Lower leg skin (tissue), 4 donors: Measurements from ENCODE around the gene NR1H4. TPM values are rescaled to one million over a fixed set of nuclear protein-coding genes. Genes with fewer than 3 reads are reported as not detected.

Source experiments
- DNase-seq, 2 donors: peaks; one replicate each; pipeline ENCODE4 v3.0.0-alpha.2; 2019; ENCODE audit warnings: low spot score in 2 of 2
- H3K4me3 ChIP-seq: fragments of 200-600 bp; sonication (generic); 2 replicates; pipeline ENCODE4 v1.5.1; 2017; ENCODE audit warnings: mild to moderate bottlenecking, low read depth; ENCODE audit not compliant: poor library complexity, severe bottlenecking
- CTCF ChIP-seq, 3 donors: fragments of 450-650 bp; IDR thresholded peaks; one replicate each; pipeline ENCODE4 v1.5.1; 2016; ENCODE audit warnings: antibody characterized with exemption in 3 of 3, mild to moderate bottlenecking in 3 of 3, moderate library complexity in 2 of 3
- POLR2A ChIP-seq, 2 donors: fragments of 450-650 bp; IDR thresholded peaks; one replicate each; pipeline ENCODE4 v1.6.1; 2016 to 2017; ENCODE audit warnings: antibody characterized with exemption in 2 of 2, mild to moderate bottlenecking in 1 of 2, moderate library complexity in 1 of 2
- WGBS, 2 donors: methylation state at CpG; one replicate each; pipeline ENCODE4 v1.1.5; 2018; 5-methylcytosine and 5-hydroxymethylcytosine counted together
- intact Hi-C: fragments of 100-400 bp; cut with DNase I; formaldehyde crosslinking; loops from one replicate; pipeline ENCODE4 v1.15.0; 2023; ENCODE audit warnings: low total_unique reads
- total RNA-seq, 4 donors: library from RNA; depleted of rRNA; stranded (reverse); fragments of >200 nt; gene quantifications; one replicate each; pipeline ENCODE4 v1.1.0, GENCODE V29; 2016

NR1H4 gene
- total RNA-seq, 4 donors from 2014 or later = not detected

GRCh38 chr12:100435957-100436356, 37.7 kb upstream of the NR1H4 start:
- 44 to 58% methylated on average over 2 of the region's 2 CpGs for WGBS, 2 donors
- DNase-seq = no peak
- intact Hi-C loops = no loop called here
- TF ChIP-seq POLR2A (IDR thresholded peaks at IDR 0.05) = no peak
- TF ChIP-seq CTCF (IDR thresholded peaks at IDR 0.05) = no peak
- no peak overlapping the region for H3K4me3 ChIP-seq

- no peak overlapping the region for H3K4me3 ChIP-seq
- TF ChIP-seq CTCF (IDR thresholded peaks at IDR 0.05) = no peak
- no peak for TF ChIP-seq POLR2A (IDR thresholded peaks at IDR 0.05)
- intact Hi-C loops = no loop called here
- 44 to 58% methylated on average over 6 of the region's 6 CpGs for WGBS, 2 donors
- DNase-seq = no peak
Measured at GRCh38 chr12:100437038-100437841, 36.4 kb upstream of the NR1H4 start.

- intact Hi-C loops = no loop called here
- 85 to 91% methylated on average over 2 of the region's 2 CpGs for WGBS, 2 donors
- H3K4me3 ChIP-seq = no peak overlapping the region
- no peak for TF ChIP-seq CTCF (IDR thresholded peaks at IDR 0.05)
- no peak for TF ChIP-seq POLR2A (IDR thresholded peaks at IDR 0.05)
- DNase-seq = no peak
Measured at GRCh38 chr12:100439797-100440196, 33.9 kb upstream of the NR1H4 start.

- TF ChIP-seq POLR2A (IDR thresholded peaks at IDR 0.05) = no peak
- TF ChIP-seq CTCF (IDR thresholded peaks at IDR 0.05) = no peak
- DNase-seq = no peak
- H3K4me3 ChIP-seq = no peak overlapping the region
- 82 to 92% methylated on average over 1 of the region's 1 CpG for WGBS, 2 donors
- intact Hi-C loops = no loop called here
Measured at GRCh38 chr12:100442403-100442802, 31.3 kb upstream of the NR1H4 start.

GRCh38 chr12:100443434-100443833, 30.2 kb upstream of the NR1H4 start:
- WGBS, 2 donors = 82 to 88% methylated on average over 1 of the region's 1 CpG

GRCh38 chr12:100445081-100445481, 28.6 kb upstream of the NR1H4 start:
- H3K4me3 ChIP-seq = no peak overlapping the region
- DNase-seq = no peak
- TF ChIP-seq POLR2A (IDR thresholded peaks at IDR 0.05) (no peak), CTCF (IDR thresholded peaks at IDR 0.05) (no peak)
- intact Hi-C loops = no loop called here
- 81 to 83% methylated on average over 4 of the region's 4 CpGs for WGBS, 2 donors

More at GRCh38 chr12:100443434-100443833, 30.2 kb upstream of the NR1H4 start:
- no peak for DNase-seq
- H3K4me3 ChIP-seq = no peak overlapping the region
- intact Hi-C loops = no loop called here
- no peak for TF ChIP-seq POLR2A (IDR thresholded peaks at IDR 0.05)
